Neural crest cell (in vitro differentiated cells): ENCODE data around the gene BTBD2. TPM values are rescaled to one million over a fixed set of nuclear protein-coding genes. Genes with fewer than 3 reads are reported as not detected.

Source experiments
- DNase-seq: peaks from one replicate; pipeline ENCODE4 v3.0.0; 2021; ENCODE audit warnings: low read depth, mixed read lengths, low spot score
- H3K27ac Mint-ChIP-seq: one replicate; pipeline ENCODE4 v1.8.0; 2021; ENCODE audit warnings: mild to moderate bottlenecking, mixed read lengths; ENCODE audit not compliant: unreplicated experiment
- H3K27me3 Mint-ChIP-seq: 2 replicates; pipeline ENCODE4 v1.8.0; 2021; ENCODE audit warnings: low read depth, mild to moderate bottlenecking, mixed read lengths
- H3K36me3 Mint-ChIP-seq: 2 replicates; pipeline ENCODE4 v1.8.0; 2021; ENCODE audit warnings: low read depth, mild to moderate bottlenecking, mixed read lengths
- H3K4me1 Mint-ChIP-seq: 2 replicates; pipeline ENCODE4 v1.8.0; 2021; ENCODE audit warnings: mixed read lengths
- H3K4me3 Mint-ChIP-seq: one replicate; pipeline ENCODE4 v1.8.0; 2021; ENCODE audit warnings: mild to moderate bottlenecking, mixed read lengths
- H3K9me3 Mint-ChIP-seq: 2 replicates; pipeline ENCODE4 v1.8.0; 2021; ENCODE audit warnings: mixed read lengths
- total RNA-seq: library from RNA; stranded (reverse); gene quantifications from 2 replicates; pipeline ENCODE4 v1.2.1, GENCODE V29; 2021
- TF ChIP-seq, protein P1 (sequence below): fragments of 200-600 bp; sonication (generic); conservative IDR thresholded peaks from 2 replicates; pipeline ENCODE4 v1.5.0; 2021; ENCODE audit warnings: antibody characterized with exemption, mild to moderate bottlenecking

BTBD2 gene
- total RNA-seq, 1 donor from 2014 or later, result 142 TPM

DNA sequence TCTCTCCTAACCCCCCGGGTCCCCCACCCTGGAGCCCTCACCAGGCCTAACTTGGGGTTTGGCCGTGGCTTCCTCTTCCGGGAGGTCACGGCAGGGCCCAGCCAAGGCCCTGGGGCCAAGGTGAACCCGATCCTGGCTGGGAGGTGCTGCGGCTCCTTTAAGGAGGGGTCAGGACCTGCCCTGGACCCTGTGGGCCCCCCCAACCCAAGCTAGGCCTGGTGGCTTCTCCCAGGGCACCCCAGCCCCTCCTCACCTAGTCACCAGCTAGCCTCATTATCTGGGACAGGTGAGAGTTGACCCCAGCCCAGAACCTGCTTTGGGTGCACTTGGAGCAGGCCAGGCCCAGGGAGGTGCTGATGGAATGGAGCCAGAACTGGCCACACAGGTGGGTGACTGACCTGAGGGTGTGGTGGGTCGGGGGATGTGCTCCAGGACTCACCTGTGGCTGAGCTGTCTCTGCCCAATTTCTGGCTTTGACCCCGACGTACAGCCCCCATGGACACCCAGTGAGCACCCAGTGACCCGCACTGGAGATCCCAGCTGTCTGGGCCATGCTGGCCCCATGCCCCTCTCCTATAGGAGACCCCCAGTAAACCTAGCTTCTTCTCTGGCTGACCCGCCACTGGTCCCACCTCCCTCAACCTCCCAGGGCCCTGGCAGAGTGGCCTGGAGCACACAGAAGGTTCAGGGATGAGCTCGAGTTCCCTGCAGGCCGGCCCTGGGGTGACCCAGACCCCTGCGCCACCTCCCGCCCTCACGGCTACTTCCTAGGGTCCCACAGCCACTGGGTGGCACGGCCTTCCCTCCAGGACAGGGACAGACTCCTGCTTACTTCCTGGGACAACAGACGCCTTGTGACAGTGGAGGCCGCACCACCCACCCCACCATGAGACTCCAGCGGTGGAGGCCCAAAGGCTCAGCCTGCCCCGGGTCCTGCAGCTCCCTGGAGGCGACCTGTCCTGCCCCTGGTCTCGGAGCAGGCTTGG is 42.3 kb upstream of the BTBD2 start:
- TF ChIP-seq, protein P1, sequence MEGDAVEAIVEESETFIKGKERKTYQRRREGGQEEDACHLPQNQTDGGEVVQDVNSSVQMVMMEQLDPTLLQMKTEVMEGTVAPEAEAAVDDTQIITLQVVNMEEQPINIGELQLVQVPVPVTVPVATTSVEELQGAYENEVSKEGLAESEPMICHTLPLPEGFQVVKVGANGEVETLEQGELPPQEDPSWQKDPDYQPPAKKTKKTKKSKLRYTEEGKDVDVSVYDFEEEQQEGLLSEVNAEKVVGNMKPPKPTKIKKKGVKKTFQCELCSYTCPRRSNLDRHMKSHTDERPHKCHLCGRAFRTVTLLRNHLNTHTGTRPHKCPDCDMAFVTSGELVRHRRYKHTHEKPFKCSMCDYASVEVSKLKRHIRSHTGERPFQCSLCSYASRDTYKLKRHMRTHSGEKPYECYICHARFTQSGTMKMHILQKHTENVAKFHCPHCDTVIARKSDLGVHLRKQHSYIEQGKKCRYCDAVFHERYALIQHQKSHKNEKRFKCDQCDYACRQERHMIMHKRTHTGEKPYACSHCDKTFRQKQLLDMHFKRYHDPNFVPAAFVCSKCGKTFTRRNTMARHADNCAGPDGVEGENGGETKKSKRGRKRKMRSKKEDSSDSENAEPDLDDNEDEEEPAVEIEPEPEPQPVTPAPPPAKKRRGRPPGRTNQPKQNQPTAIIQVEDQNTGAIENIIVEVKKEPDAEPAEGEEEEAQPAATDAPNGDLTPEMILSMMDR, result no peak
- Mint-ChIP-seq H3K36me3 (no peaks in the 10 kb centered on the region), H3K9me3 (no peaks in the 10 kb centered on the region), H3K27me3 (no peaks in the 10 kb centered on the region), H3K27ac (no peak overlapping the region), H3K4me1 (peaks cover 34% of the 10 kb centered on the region), H3K4me3 (no peak overlapping the region)
- DNase-seq, result no peak

DNA sequence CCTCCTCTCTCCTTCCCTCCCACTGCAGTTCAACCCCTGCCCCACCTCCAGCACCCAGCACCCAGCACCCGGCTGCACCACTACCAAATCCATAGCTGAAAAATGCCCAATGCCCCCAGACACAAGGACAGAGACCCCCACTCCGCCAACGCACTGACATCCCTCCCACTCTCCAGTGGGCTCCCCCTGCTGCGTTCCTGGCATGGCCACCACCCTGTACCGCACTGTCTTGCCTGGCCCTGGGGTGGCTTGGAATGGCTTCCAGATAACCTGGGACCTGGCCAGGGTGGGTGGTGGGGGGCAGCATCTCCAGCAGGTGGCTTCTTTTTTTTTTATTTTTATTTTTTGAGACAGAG is 41.3 kb upstream of the BTBD2 start:
- H3K27me3 Mint-ChIP-seq, result no peaks in the 10 kb centered on the region
- peaks cover 26% of the 10 kb centered on the region for H3K4me1 Mint-ChIP-seq
- H3K4me3 Mint-ChIP-seq, result no peak overlapping the region
- TF ChIP-seq, protein P1, result no peak
- H3K36me3 Mint-ChIP-seq, result no peaks in the 10 kb centered on the region
- no peaks in the 10 kb centered on the region for H3K9me3 Mint-ChIP-seq
- H3K27ac Mint-ChIP-seq, result no peak overlapping the region
- DNase-seq, result no peak

DNA sequence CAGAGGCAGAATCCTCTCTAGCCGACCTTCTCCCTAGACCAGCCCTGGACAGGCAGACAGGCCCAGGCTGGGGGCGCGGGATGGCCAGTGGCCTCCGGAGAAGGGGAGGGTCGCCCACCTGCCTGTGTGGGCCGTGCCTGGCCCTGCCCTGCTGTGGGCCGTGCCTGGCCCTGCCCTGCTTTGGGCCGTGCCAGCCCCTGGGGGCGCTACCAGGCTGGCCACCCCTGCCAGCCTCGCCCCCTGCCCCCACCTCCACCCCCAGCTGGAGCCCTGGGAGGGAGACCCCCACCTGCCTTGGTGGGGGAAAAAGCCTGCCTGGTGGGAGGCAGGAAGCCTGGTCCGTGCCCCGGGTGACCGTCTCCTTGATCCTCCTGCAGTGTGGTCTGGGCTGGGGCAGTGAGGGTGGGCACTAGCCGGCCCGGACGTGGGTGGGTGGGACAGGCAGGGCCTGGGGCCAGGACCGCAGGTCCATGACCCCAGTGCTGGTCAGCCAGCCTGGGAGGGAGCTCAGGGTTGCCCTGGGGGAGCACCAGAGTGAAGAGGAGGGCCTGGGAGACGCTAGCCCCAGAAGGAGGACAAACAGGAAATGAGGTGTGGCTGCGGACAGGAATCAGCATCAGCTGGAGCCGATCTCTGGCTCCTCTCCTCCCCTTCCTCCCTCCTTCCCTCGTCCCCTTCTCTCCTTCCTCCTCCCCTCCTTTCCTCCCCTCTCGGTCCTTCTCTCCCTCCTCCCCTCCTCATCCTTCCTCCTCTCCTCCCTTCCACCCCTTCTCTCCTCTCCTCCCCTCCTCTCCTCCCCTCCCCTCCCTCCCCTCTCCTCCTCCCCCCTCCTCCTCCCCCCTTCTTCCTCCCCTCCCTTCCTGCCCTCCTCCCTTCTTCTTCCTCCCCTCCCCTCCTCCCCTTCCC is 40.7 kb upstream of the BTBD2 start:
- TF ChIP-seq, protein P1, result no peak
- Mint-ChIP-seq H3K4me1 (peaks cover 21% of the 10 kb centered on the region), H3K27ac (no peak overlapping the region), H3K27me3 (no peaks in the 10 kb centered on the region), H3K4me3 (peak overlapping the region; percentile 54), H3K9me3 (no peaks in the 10 kb centered on the region), H3K36me3 (no peaks in the 10 kb centered on the region)
- DNase-seq, result no peak

DNA sequence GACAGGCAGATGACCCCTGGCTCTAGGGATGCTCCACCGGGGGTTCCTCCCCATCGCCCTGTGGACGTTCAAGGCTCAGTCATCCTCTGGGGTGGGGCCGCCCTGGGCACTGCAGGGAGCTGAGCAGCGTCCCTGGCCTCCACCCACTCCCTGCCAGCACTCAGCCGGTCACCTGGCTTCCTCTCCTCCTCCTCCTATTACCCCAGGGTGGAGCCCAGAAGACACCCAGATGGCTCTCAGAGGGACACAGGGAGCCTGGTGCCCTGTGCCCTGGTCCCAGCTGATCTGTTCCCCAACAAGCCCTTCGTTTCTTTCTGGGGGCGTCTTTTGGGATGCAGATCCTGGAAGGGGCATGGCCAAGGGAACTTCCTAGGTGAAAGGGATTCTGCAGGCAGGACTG is 39.2 kb upstream of the BTBD2 start:
- no peaks in the 10 kb centered on the region for H3K36me3 Mint-ChIP-seq
- peaks cover 12% of the 10 kb centered on the region for H3K4me1 Mint-ChIP-seq
- H3K4me3 Mint-ChIP-seq, result no peak overlapping the region
- no peak for DNase-seq
- TF ChIP-seq, protein P1, result no peak
- no peaks in the 10 kb centered on the region for H3K27me3 Mint-ChIP-seq
- H3K9me3 Mint-ChIP-seq, result no peaks in the 10 kb centered on the region
- H3K27ac Mint-ChIP-seq, result no peak overlapping the region

DNA sequence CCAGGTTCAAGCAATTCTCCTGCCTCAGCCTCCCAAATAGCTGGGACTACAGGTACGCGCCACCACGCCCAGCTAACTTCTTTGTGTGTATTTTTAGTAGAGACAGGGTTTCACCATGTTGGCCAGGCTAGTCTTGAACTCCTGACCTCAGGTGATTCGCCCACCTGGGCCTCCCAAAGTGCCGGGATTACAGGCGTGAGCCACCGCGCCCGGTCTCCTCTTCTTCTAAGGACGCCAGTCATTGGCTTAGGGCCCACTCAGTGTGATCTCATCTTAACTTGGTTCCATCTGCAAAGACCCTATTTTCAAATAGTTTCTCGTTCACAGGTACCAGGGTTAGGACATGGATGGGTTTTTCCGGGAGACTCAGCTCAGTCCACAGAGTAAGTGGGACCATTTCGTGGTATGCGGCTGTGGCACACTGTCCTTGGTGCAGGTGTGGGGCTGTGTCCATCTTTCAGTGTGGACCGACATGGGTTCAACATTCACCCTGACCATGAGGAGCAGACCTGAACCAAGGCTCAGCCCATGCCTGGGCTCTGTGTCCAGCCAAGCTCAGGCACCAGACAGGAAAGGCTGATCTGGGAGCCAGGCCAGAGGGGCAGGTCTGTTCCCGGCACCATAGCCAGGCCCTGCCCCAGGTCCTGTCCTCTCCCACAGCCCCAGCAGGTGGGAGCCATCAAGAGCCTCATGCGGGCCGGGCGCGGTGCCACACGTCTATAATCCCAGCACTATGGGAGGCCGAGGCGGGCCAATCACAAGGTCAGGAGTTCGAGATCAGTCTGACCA is 38.3 kb upstream of the BTBD2 start:
- Mint-ChIP-seq H3K27me3 (no peaks in the 10 kb centered on the region), H3K4me3 (peak overlapping the region; percentile 54), H3K9me3 (no peaks in the 10 kb centered on the region), H3K27ac (no peak overlapping the region), H3K4me1 (peaks cover 10% of the 10 kb centered on the region), H3K36me3 (no peaks in the 10 kb centered on the region)
- DNase-seq, result no peak
- TF ChIP-seq, protein P1, result no peak
